PC-3 (cell line): Measurements from ENCODE around the gene IGFLR1.

Experiments used
- EZH2phosphoT487 ChIP-seq: fragments of 300-600 bp; sonication (generic); IDR thresholded peaks from 2 replicates; pipeline ENCODE4 v1.6.1; 2018; ENCODE audit warnings: mild to moderate bottlenecking, antibody characterized with exemption, low read length, borderline replicate concordance
- TF ChIP-seq, protein P1 (sequence below): fragments of 300-600 bp; sonication (generic); conservative IDR thresholded peaks from 2 replicates; pipeline ENCODE4 v1.5.1; 2017; ENCODE audit warnings: antibody characterized with exemption, low read depth, mild to moderate bottlenecking, low read length

GRCh38 chr19:35733180-35734125, 8.8 kb downstream of the IGFLR1 start:
- no peak for TF ChIP-seq EZH2phosphoT487
- TF ChIP-seq, protein P1, sequence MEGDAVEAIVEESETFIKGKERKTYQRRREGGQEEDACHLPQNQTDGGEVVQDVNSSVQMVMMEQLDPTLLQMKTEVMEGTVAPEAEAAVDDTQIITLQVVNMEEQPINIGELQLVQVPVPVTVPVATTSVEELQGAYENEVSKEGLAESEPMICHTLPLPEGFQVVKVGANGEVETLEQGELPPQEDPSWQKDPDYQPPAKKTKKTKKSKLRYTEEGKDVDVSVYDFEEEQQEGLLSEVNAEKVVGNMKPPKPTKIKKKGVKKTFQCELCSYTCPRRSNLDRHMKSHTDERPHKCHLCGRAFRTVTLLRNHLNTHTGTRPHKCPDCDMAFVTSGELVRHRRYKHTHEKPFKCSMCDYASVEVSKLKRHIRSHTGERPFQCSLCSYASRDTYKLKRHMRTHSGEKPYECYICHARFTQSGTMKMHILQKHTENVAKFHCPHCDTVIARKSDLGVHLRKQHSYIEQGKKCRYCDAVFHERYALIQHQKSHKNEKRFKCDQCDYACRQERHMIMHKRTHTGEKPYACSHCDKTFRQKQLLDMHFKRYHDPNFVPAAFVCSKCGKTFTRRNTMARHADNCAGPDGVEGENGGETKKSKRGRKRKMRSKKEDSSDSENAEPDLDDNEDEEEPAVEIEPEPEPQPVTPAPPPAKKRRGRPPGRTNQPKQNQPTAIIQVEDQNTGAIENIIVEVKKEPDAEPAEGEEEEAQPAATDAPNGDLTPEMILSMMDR, result no peak
